BJ (cell line): ENCODE results near the gene FBP2. TPM values are rescaled to one million over a fixed set of nuclear protein-coding genes. Genes with fewer than 3 reads are reported as not detected.

Source experiments
- CTCF ChIA-PET: fragments of 350-600 bp; formaldehyde crosslinking; extraction: SDS; loops from one replicate; lab custom pipeline; 2021; ENCODE audit warnings: antibody characterized with exemption, inconsistent platforms; lab: Yijun Ruan, JAX
- POLR2A ChIA-PET: fragments of 300-600 bp; sonication (Branson Sonifier 250); formaldehyde crosslinking; extraction: SDS; loops from one replicate; lab custom pipeline; 2021; ENCODE audit warnings: antibody characterized with exemption; lab: Charles Lee
- DNase-seq: peaks from one replicate; pipeline ENCODE4 v3.0.0-alpha.2; 2011; ENCODE audit warnings: low read depth
- H3K27me3 ChIP-seq: 2 replicates; pipeline ENCODE4 v1.6.0; 2011; ENCODE audit warnings: low read length; ENCODE audit not compliant: control insufficient read depth, insufficient read depth
- H3K36me3 ChIP-seq: 2 replicates; pipeline ENCODE4 v1.5.1; 2011; ENCODE audit warnings: low read length; ENCODE audit not compliant: control insufficient read depth, insufficient read depth
- H3K4me3 ChIP-seq: 2 replicates; pipeline ENCODE4 v1.5.1; 2011; ENCODE audit warnings: low read depth, mild to moderate bottlenecking, control low read depth, low read length
- CTCF ChIP-seq: IDR thresholded peaks from 2 replicates; pipeline ENCODE4 v1.5.1; 2011; ENCODE audit warnings: low read depth, mild to moderate bottlenecking, control low read depth, inconsistent platforms, low read length, moderate library complexity; ENCODE audit not compliant: insufficient read depth
- polyA plus RNA-seq: library from polyadenylated mRNA; depleted of rRNA; stranded (reverse); fragments of >200 nt; gene quantifications from 2 replicates; pipeline ENCODE4 v1.2.3, GENCODE V29; 2011

FBP2 gene
- polyA plus RNA-seq, 1 experiment: not detected

- Histone ChIP-seq H3K27me3 (peaks cover 4% of the 10 kb centered on the region), H3K4me3 (no peak overlapping the region), H3K36me3 (no peaks in the 10 kb centered on the region)
- DNase-seq: no peak
- ChIA-PET POLR2A (no interaction called here), CTCF (interaction anchor here (0.6 to 1.8 kb wide), 2 partner anchors 14 to 576 kb away, joined by 3 to 5 read pairs; no protein-coding TSS in a partner anchor)
- TF ChIP-seq CTCF: no peak
Observed at GRCh38 chr9:94630833-94631232, 37.2 kb upstream of the FBP2 start.

- no peak for TF ChIP-seq CTCF
- CTCF ChIA-PET: interaction anchor here (1.8 kb wide), 1 partner anchor 14 kb away, joined by 5 read pairs; no protein-coding TSS in a partner anchor
- H3K27me3 ChIP-seq: peaks cover 4% of the 10 kb centered on the region
Observed at GRCh38 chr9:94630281-94630680, 36.7 kb upstream of the FBP2 start.

GRCh38 chr9:94627287-94627686 is 33.7 kb upstream of the FBP2 start:
- no peak for TF ChIP-seq CTCF
- DNase-seq: no peak
- Histone ChIP-seq H3K4me3 (no peak overlapping the region), H3K36me3 (no peaks in the 10 kb centered on the region), H3K27me3 (peaks cover 4% of the 10 kb centered on the region)
- ChIA-PET CTCF (no interaction called here), POLR2A (no interaction called here)

More at GRCh38 chr9:94630281-94630680, 36.7 kb upstream of the FBP2 start:
- Histone ChIP-seq H3K36me3 (no peaks in the 10 kb centered on the region), H3K4me3 (no peak overlapping the region)
- POLR2A ChIA-PET: no interaction called here
- DNase-seq: no peak

GRCh38 chr9:94625835-94626234 is 32.2 kb upstream of the FBP2 start:
- TF ChIP-seq CTCF: no peak
- DNase-seq: no peak
- H3K36me3 ChIP-seq: no peaks in the 10 kb centered on the region
- peaks cover 4% of the 10 kb centered on the region; the same call in 1 of the 2 replicates for H3K27me3 ChIP-seq
- H3K4me3 ChIP-seq: no peak overlapping the region
- ChIA-PET POLR2A (no interaction called here), CTCF (no interaction called here)

- no peak for TF ChIP-seq CTCF
- CTCF ChIA-PET: interaction anchor here (1.1 to 1.3 kb wide), 2 partner anchors 503 to 507 kb away, joined by 3 read pairs; no protein-coding TSS in a partner anchor
- Histone ChIP-seq H3K27me3 (peaks cover 4% of the 10 kb centered on the region; the same call in 1 of the 2 replicates), H3K36me3 (no peaks in the 10 kb centered on the region), H3K4me3 (no peak overlapping the region)
- no peak for DNase-seq
- POLR2A ChIA-PET: no interaction called here
Observed at GRCh38 chr9:94624629-94625028, 31.0 kb upstream of the FBP2 start.
